Measurements from ENCODE around the gene SIVA1. TPM values are rescaled to one million over a fixed set of nuclear protein-coding genes. Genes with fewer than 3 reads are reported as not detected.
A peak's percentile ranks its signal among the peaks of the same experiment; 100 is the strongest.
"Not testable (repeated sequence)": the region's sequence is repeated elsewhere in the genome, so short reads cannot be mapped to it uniquely, and the experiment has no call there.

The SIVA1 gene
- polyA plus RNA-seq, 4 donors, result 52.6 to 110 (median 81.4) TPM

- DNase-seq (ENCODE audit: low read depth in 4 of 4, low spot score in 2 of 4), result no peak
These were observed 2.7 kb upstream of the SIVA1 start for GRCh38 chr14:104750056-104750752.

- not testable (repeated sequence) for DNase-seq (ENCODE audit: low read depth in 4 of 4, low spot score in 2 of 4)
These were observed 2.2 kb upstream of the SIVA1 start for GRCh38 chr14:104750753-104751057.

GRCh38 chr14:104751539-104752422 is 1.2 kb upstream of the SIVA1 start:
- DNase-seq (ENCODE audit: low read depth in 4 of 4, low spot score in 2 of 4), result no peak

- no peak for DNase-seq (ENCODE audit: low read depth in 4 of 4, low spot score in 2 of 4)
These were observed 568 bp upstream of the SIVA1 start for GRCh38 chr14:104752423-104752734.

GRCh38 chr14:104753528-104754212 is 723 bp downstream of the SIVA1 start:
- DNase-seq (ENCODE audit: low read depth in 4 of 4, low spot score in 2 of 4), result no peak

- no peak for DNase-seq (ENCODE audit: low read depth in 4 of 4, low spot score in 2 of 4)
These were observed 1.4 kb downstream of the SIVA1 start for GRCh38 chr14:104754213-104754851.

GRCh38 chr14:104755621-104756020 is 2.7 kb downstream of the SIVA1 start:
- no peak for DNase-seq (ENCODE audit: low read depth in 4 of 4, low spot score in 2 of 4)

GRCh38 chr14:104756477-104757237 is 3.7 kb downstream of the SIVA1 start:
- DNase-seq (ENCODE audit: low read depth in 4 of 4, low spot score in 2 of 4), result no peak

GRCh38 chr14:104757238-104757585 is 4.3 kb downstream of the SIVA1 start:
- DNase-seq (ENCODE audit: low read depth in 4 of 4, low spot score in 2 of 4), result no peak

GRCh38 chr14:104757681-104758392 is 4.9 kb downstream of the SIVA1 start:
- no peak for DNase-seq (ENCODE audit: low read depth in 4 of 4, low spot score in 2 of 4)

- DNase-seq (ENCODE audit: low read depth in 4 of 4, low spot score in 2 of 4), result no peak
These were observed 6.3 kb downstream of the SIVA1 start for GRCh38 chr14:104758981-104759969.

- no peak for DNase-seq (ENCODE audit: low read depth in 4 of 4, low spot score in 2 of 4)
These were observed 12.6 kb downstream of the SIVA1 start for GRCh38 chr14:104765517-104765916.

GRCh38 chr14:104766256-104766862 is 13.4 kb downstream of the SIVA1 start:
- no peak for DNase-seq (ENCODE audit: low read depth in 4 of 4, low spot score in 2 of 4)

- DNase-seq (ENCODE audit: low read depth in 4 of 4, low spot score in 2 of 4), result no peak
These were observed 14.1 kb downstream of the SIVA1 start for GRCh38 chr14:104766863-104767633.

- DNase-seq (ENCODE audit: low read depth in 4 of 4, low spot score in 2 of 4), result no peak
These were observed 14.6 kb downstream of the SIVA1 start for GRCh38 chr14:104767634-104767918.

- peak in 3 of 4 donors; percentile 63 to 73 (median 69) for DNase-seq (ENCODE audit: low read depth in 4 of 4, low spot score in 2 of 4)
These were observed 15.7 kb downstream of the SIVA1 start for GRCh38 chr14:104768437-104769323.
